ENCODE data around the gene CACHD1.
"Not testable (repeated sequence)": the region's sequence is repeated elsewhere in the genome, so short reads cannot be mapped to it uniquely, and the experiment has no call there.

Gene CACHD1

GRCh38 chr1:64711266-64711665, 241.3 kb downstream of the CACHD1 start:
- DNase-seq: no peak

DNA sequence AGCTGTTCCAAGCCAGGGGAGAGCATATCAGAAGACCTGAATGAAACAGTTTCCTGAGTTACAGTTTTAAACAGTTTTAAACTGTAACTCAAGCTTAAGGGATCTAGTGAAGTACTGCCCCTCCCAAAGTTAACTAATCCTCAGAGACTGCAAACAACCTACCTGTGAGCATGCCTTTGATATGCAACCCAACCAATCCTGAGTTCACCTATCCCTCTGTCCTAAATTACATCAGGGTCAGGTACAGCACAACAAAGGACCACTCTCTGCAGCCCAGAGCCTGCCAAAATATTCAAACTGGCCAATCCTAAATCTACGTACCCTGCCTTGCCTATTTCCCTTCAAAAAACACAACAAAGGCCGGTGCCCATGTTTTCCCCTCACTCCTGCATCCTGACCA, 242.1 kb downstream of the CACHD1 start:
- no peak for DNase-seq

- DNase-seq: no peak
These were observed 245.3 kb downstream of the CACHD1 start for GRCh38 chr1:64715186-64715585.

- no peak for DNase-seq
These were observed 251.2 kb downstream of the CACHD1 start for GRCh38 chr1:64721135-64721534.

- no peak for DNase-seq
These were observed 251.7 kb downstream of the CACHD1 start for GRCh38 chr1:64721576-64722145.

GRCh38 chr1:64727861-64728260, 257.9 kb downstream of the CACHD1 start:
- DNase-seq: no peak

GRCh38 chr1:64733581-64734286, 263.8 kb downstream of the CACHD1 start:
- no peak for DNase-seq

DNA sequence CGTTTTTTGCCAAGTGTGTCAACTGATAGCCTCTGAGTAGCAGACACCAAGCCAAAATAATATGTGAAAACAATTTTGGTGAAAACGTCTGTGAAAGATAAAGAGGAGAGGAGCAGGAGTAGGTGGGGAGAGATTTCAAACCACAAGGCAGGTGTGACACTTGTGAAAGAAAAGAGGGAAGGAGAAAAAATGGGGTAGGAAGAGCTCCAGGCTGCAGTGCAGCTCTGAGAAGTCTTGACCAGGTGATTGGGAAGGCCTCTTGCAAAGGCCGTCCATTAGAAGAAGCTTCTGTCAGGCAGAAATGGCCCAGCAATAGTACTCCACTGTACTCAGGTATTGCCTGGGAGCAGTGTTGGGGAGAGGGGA, 264.3 kb downstream of the CACHD1 start:
- DNase-seq: no peak

- DNase-seq: not testable (repeated sequence)
These were observed 270.8 kb downstream of the CACHD1 start for GRCh38 chr1:64740687-64741086.
